ENCODE measurements around the gene KRTAP5-5. TPM values are rescaled to one million over a fixed set of nuclear protein-coding genes. Genes with fewer than 3 reads are reported as not detected.
"Not testable (repeated sequence)": the region's sequence is repeated elsewhere in the genome, so short reads cannot be mapped to it uniquely, and the experiment has no call there.

KRTAP5-5 gene
- total and polyA plus RNA-seq, 5 experiments from 2014 or later, result not detected

DNA sequence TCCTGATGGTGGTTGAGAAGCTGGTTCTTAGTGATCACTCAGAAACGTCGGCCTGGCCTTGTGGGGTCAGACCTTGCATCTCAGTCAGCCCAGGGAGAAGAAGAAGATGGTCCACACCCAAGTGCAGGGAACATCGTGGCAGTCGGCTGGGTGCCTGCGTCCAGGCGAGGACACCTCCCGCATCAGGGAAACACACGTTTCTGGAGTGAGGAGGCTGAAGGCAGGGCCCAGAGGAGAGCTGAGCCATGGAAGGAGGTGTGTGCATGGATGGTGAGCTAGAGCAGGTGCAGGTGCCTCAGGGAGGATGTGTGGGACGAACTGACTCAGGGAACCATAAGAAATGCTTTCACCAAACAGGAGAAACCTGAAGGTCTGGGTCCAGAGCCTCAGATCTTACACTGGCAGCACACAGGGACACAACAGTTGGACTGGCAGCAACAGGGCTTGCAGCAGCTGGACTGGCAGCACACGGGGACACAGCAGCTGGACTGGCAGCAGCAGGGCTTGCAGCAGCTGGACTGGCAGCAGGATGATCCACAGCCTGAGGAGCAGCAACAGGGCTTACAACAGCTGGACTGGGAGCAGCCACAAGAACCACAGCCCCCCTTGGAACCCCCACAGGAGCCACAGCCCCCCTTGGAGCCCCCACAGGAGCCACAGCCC, 32.1 kb upstream of the KRTAP5-5 start:
- peak overlapping the region in 1 of 10 donors; percentile 26 for H3K27ac Mint-ChIP-seq
- no peak overlapping the region for H3K4me3 Mint-ChIP-seq
- DNase-seq (no peak), ATAC-seq (no peak)
- POLR2A ChIA-PET, result interaction anchor here (0.6 to 0.7 kb wide), 2 partner anchors 279 to 1330 kb away, joined by 3 read pairs; no protein-coding TSS in a partner anchor
- H3K27me3 Mint-ChIP-seq, result peaks cover 36 to 63% (median 60%) of the 10 kb centered on the region in 5 donors
- H3K36me3 Mint-ChIP-seq, result peaks cover 0 to 4% (median 0%) of the 10 kb centered on the region in 3 donors
- no peaks in the 10 kb centered on the region for H3K9me3 Mint-ChIP-seq
- peaks cover 4 to 10% (median 8%) of the 10 kb centered on the region in 4 donors for H3K4me1 Mint-ChIP-seq

DNA sequence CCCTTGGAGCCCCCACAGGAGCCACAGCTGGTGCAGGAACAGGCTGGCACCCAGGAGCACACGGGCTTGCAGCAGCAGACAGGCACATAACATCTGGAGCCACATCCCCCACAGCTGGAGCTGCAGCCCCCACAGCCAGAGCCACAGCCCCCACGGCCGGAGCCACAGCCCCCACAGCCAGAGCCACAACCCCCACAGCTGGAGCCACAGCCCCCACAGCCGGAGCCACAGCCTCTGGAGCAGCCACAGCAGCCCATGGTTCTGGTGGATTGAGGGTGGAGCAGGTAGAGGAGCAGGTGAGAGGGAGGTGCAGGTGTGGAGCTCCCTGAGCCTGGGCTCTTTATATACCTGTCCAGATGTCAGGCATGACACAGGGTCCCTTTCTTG, 31.6 kb upstream of the KRTAP5-5 start, which contains the start of gene KRTAP5-2:
TSS of gene KRTAP5-2 (minus strand) at position 301 of the 387 bp plus-strand sequence. CDS start at position 257, 44 bp downstream.
- no peak within 1 kb of the TSS for H3K4me3 Mint-ChIP-seq
- POLR2A ChIA-PET, result interaction anchor here (0.6 to 0.7 kb wide), 2 partner anchors 279 to 1329 kb away, joined by 3 read pairs; no protein-coding TSS in a partner anchor
- H3K27ac Mint-ChIP-seq, result peak within 1 kb of the TSS in 1 of 10 donors; percentile 26

GRCh38 chr11:1598406-1598805, 31.2 kb upstream of the KRTAP5-5 start:
- H3K4me3 Mint-ChIP-seq, H3K27ac Mint-ChIP-seq, H3K36me3 Mint-ChIP-seq, DNase-seq, ATAC-seq, H3K9me3 Mint-ChIP-seq, H3K4me1 Mint-ChIP-seq: not testable (repeated sequence)
- POLR2A ChIA-PET, result interaction anchor here (0.7 kb wide), 1 partner anchor 278 kb away, joined by 3 read pairs; no protein-coding TSS in a partner anchor
- peaks cover 39 to 62% (median 60%) of the 10 kb centered on the region in 5 donors for H3K27me3 Mint-ChIP-seq

More for the DNA sequence above, 31.6 kb upstream of the KRTAP5-5 start, which contains the start of gene KRTAP5-2:
- DNase-seq, result no peak
- Mint-ChIP-seq H3K4me1 (peaks cover 4 to 10% (median 8%) of the 10 kb centered on the region in 4 donors), H3K9me3 (no peaks in the 10 kb centered on the region), H3K36me3 (peaks cover 0 to 4% (median 0%) of the 10 kb centered on the region in 3 donors), H3K27me3 (peaks cover 36 to 60% (median 58%) of the 10 kb centered on the region in 5 donors)
- ATAC-seq, result no peak

- DNase-seq (no peak), ATAC-seq (no peak)
- Mint-ChIP-seq H3K27ac (no peak overlapping the region), H3K9me3 (no peaks in the 10 kb centered on the region), H3K4me3 (no peak overlapping the region), H3K36me3 (peaks cover 0 to 4% (median 0%) of the 10 kb centered on the region in 3 donors), H3K27me3 (peaks cover 43 to 66% (median 60%) of the 10 kb centered on the region in 5 donors), H3K4me1 (peaks cover 4 to 10% (median 8%) of the 10 kb centered on the region in 4 donors)
- POLR2A ChIA-PET, result no interaction called here
Measured at GRCh38 chr11:1598816-1599215, 30.8 kb upstream of the KRTAP5-5 start.

GRCh38 chr11:1600626-1601025, 28.9 kb upstream of the KRTAP5-5 start:
- Mint-ChIP-seq H3K4me1 (peaks cover under 1 to 4% (median 3%) of the 10 kb centered on the region in 4 donors), H3K36me3 (peaks cover 0 to 4% (median 0%) of the 10 kb centered on the region in 3 donors), H3K27me3 (peaks cover 40 to 56% (median 47%) of the 10 kb centered on the region in 5 donors), H3K27ac (peak overlapping the region in 1 of 10 donors; percentile 3), H3K4me3 (no peak overlapping the region), H3K9me3 (no peaks in the 10 kb centered on the region)
- DNase-seq, result no peak
- no peak for ATAC-seq
- POLR2A ChIA-PET, result no interaction called here

DNA sequence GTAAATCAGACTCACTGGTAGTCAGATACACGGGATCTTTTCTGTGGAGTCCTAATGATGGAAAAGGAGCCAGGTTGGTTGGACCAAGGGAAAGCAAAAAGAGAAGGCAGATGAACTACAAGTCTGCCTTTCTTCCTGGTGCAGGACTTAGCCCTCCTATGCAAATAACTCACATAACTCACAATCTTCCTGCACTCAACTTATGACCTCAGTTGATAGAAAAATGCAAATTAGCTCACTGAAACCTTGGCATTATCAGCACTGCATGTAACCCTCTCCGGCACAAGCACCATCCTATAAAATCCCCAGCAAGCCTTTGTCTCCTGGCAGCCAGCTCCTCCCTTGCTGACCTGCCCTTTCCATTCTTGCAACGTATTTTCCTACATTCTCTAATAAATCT, 27.9 kb upstream of the KRTAP5-5 start:
- H3K4me3 Mint-ChIP-seq, H3K36me3 Mint-ChIP-seq, DNase-seq, H3K27ac Mint-ChIP-seq, H3K9me3 Mint-ChIP-seq, H3K4me1 Mint-ChIP-seq, POLR2A ChIA-PET, ATAC-seq: not testable (repeated sequence)
- H3K27me3 Mint-ChIP-seq, result peaks cover 34 to 53% (median 44%) of the 10 kb centered on the region in 5 donors

DNA sequence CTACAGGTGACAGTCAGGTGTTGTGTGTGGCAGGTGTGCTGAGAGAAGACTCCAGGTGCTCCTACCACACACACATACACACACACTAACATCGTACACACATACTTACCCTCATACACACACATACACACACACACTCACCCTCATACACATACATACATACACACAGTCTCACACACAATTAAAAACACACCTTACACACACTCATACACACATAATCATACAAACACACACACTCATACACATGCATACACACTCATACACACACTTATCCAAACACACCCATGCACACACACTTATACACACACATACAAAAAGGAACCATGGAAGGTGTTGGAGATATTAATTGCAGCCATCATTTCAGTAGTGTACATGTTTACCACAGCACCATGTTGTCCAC, 25.9 kb upstream of the KRTAP5-5 start:
- H3K4me3 Mint-ChIP-seq, result no peak overlapping the region
- POLR2A ChIA-PET, result no interaction called here
- H3K4me1 Mint-ChIP-seq, result peaks cover 0 to 1% (median under 1%) of the 10 kb centered on the region in 4 donors
- no peaks in the 10 kb centered on the region for H3K36me3 Mint-ChIP-seq
- H3K27ac Mint-ChIP-seq, result no peak overlapping the region
- peaks cover 30 to 47% (median 41%) of the 10 kb centered on the region in 5 donors for H3K27me3 Mint-ChIP-seq
- no peak for ATAC-seq
- no peaks in the 10 kb centered on the region for H3K9me3 Mint-ChIP-seq
- DNase-seq, result no peak

DNA sequence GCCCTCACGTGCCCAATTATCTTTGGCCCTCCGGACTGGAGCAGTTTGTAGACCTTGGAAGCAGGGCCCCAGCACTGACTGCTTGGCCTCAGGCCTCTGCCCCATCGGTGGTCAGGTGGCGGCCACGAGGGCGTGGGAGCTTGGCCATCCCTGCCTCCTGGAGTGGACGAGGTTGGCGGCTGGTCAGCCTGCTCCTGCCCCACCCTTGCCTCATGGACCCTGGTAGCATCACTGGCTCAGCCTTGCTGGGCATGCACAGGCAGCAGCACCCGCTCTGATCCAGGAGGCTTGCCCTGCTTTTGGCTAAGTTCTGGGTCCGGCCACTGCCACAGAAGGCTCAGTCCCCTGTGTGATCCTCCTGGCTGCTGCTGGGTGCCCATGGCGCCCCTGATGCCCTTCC, 25.4 kb upstream of the KRTAP5-5 start:
- Mint-ChIP-seq H3K36me3 (no peaks in the 10 kb centered on the region), H3K4me1 (peaks cover 0 to 1% (median under 1%) of the 10 kb centered on the region in 4 donors), H3K9me3 (no peaks in the 10 kb centered on the region), H3K27ac (no peak overlapping the region), H3K27me3 (peaks cover 30 to 46% (median 39%) of the 10 kb centered on the region in 5 donors), H3K4me3 (no peak overlapping the region)
- POLR2A ChIA-PET, result no interaction called here
- ATAC-seq (no peak), DNase-seq (no peak)

GRCh38 chr11:1604711-1605110, 24.9 kb upstream of the KRTAP5-5 start:
- H3K4me1 Mint-ChIP-seq, result peaks cover 0 to 1% (median under 1%) of the 10 kb centered on the region in 4 donors
- POLR2A ChIA-PET, result no interaction called here
- no peak overlapping the region for H3K4me3 Mint-ChIP-seq
- H3K36me3 Mint-ChIP-seq, result no peaks in the 10 kb centered on the region
- H3K27me3 Mint-ChIP-seq, result peaks cover 25 to 45% (median 34%) of the 10 kb centered on the region in 5 donors
- DNase-seq, result no peak
- no peak for ATAC-seq
- no peaks in the 10 kb centered on the region for H3K9me3 Mint-ChIP-seq
- H3K27ac Mint-ChIP-seq, result no peak overlapping the region

DNA sequence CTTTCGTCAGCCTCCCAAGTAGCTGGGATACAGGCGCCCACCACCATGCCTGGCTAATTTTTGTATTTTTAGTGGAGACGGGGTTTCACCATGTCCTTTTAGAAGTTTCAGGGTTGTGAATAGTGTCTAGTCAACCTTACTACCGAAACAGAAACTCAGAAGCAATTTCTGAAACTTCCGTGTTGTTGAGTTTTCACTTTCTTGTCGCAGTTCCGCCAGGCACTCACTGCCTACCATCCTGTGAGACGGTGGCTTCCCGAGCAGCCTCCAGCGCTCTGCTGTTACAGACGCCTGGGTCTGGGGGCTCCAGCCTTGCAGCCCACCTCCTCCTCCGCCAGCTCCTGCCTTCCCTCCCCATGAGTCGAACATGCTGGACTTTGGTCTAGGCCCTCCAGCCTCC, 23.7 kb upstream of the KRTAP5-5 start:
- DNase-seq, POLR2A ChIA-PET, H3K36me3 Mint-ChIP-seq, H3K9me3 Mint-ChIP-seq, ATAC-seq, H3K4me1 Mint-ChIP-seq: not testable (repeated sequence)
- peak overlapping the region in 2 of 10 donors; percentile 21 to 44 for H3K27ac Mint-ChIP-seq
- peak overlapping the region in 1 of 10 donors; percentile 57 for H3K4me3 Mint-ChIP-seq
- H3K27me3 Mint-ChIP-seq, result peaks cover 20 to 49% (median 37%) of the 10 kb centered on the region in 5 donors

DNA sequence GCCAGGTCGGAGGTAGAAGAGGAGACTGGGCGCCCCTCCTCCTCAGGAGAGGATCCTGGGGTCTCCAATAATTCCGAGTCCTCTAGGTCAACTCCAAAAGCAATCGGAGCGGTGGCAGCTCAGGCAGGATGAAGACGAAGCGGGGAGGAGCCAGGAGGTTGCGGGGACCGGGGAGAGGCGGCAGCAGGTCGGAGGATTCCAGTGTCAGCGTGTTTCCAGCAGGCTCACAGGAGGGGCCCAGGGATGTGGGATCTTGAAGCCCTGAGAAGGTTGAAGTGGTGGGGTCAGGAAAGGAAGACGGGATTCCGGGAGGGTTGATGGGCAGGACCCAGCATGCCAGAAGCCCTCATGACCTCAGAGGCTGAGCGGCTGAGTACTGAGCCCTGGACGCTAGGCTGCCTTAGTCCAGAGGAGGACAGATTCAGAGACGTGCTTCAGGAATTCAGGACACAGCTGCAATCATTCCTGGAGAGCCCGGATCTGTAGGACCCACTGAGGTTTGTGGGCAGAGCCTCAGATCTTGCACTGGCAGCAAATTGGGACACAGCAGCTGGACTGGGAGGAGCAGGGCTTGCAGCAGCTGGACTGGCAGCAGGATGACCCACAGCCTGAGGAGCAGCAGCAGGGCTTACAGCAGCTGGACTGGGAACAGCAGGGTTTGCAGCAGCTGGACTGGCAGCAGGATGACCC, 22.3 kb upstream of the KRTAP5-5 start:
- H3K4me1 Mint-ChIP-seq, H3K9me3 Mint-ChIP-seq, H3K27ac Mint-ChIP-seq, DNase-seq, POLR2A ChIA-PET, H3K4me3 Mint-ChIP-seq, H3K36me3 Mint-ChIP-seq, ATAC-seq: not testable (repeated sequence)
- peaks cover 18 to 51% (median 35%) of the 10 kb centered on the region in 5 donors for H3K27me3 Mint-ChIP-seq

DNA sequence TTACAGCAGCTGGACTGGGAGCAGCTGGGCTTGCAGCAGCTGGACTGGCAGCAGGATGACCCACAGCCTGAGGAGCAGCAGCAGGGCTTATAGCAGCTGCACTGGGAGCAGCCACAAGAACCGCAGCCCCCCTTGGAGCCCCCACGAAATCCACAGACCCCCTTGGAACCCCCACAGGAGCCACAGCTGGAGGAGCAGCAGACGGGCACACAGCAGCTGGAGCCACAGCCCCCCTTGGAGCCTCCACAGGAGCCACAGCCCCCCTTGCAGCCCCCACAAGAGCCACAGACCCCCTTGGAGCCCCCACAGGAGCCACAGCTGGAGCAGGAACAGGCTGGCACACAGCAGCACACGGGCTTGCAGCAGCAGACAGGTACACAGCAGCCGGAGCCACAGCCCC, 21.7 kb upstream of the KRTAP5-5 start:
- H3K27ac Mint-ChIP-seq, H3K36me3 Mint-ChIP-seq, H3K4me1 Mint-ChIP-seq, ATAC-seq, POLR2A ChIA-PET, H3K9me3 Mint-ChIP-seq, DNase-seq, H3K4me3 Mint-ChIP-seq: not testable (repeated sequence)
- H3K27me3 Mint-ChIP-seq, result peaks cover 18 to 45% (median 35%) of the 10 kb centered on the region in 5 donors

GRCh38 chr11:1608363-1608762, 21.2 kb upstream of the KRTAP5-5 start, which contains the start of gene KRTAP5-3:
Gene KRTAP5-3 (minus strand): TSS chr11:1608463. CDS start chr11:1608385, 78 bp downstream.
- Mint-ChIP-seq H3K27me3 (peaks cover 13 to 43% (median 31%) of the 10 kb centered on the region in 5 donors), H3K4me1 (peaks cover 0 to 1% (median under 1%) of the 10 kb centered on the region in 4 donors), H3K27ac (no peak within 1 kb of the TSS), H3K36me3 (no peaks in the 10 kb centered on the region), H3K4me3 (no peak within 1 kb of the TSS), H3K9me3 (no peaks in the 10 kb centered on the region)
- DNase-seq, result no peak
- no peak for ATAC-seq
- POLR2A ChIA-PET, result no interaction called here

Data from naive thymus-derived CD8-positive, alpha-beta T cell (primary cell).